GM19193 (cell line): ENCODE data around the gene HSPG2.

ENCODE experiments used
- POLR2A ChIP-seq: IDR thresholded peaks from 4 replicates; pipeline ENCODE4 v1.6.1; 2011; ENCODE audit not compliant: insufficient read depth, insufficient read length; ENCODE audit errors: extremely low read depth

The HSPG2 gene

GRCh38 chr1:21839337-21840037, 97.6 kb downstream of the HSPG2 start:
- no peak for TF ChIP-seq POLR2A

- TF ChIP-seq POLR2A, result no peak
Measured at GRCh38 chr1:21838359-21839157, 98.6 kb downstream of the HSPG2 start.

DNA sequence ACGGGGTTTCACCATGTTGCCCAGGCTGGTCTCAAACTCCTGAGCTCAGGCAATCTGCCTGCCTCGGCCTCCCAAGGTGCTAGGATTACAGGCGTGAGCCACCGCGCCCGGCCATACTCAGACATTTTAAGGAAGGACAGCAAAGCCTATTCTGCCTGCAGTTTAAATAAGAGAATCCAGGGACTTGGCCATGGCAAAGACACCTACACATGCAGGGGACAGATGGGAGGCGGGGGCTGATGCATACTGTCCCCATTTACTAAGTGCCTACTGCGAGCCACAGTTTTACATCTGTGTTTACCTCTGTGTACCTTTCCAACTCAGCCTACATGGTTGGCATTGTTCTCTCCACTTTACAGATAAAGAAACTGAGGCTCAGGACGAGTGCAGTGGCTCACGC, 99.6 kb downstream of the HSPG2 start:
- TF ChIP-seq POLR2A, result no peak

DNA sequence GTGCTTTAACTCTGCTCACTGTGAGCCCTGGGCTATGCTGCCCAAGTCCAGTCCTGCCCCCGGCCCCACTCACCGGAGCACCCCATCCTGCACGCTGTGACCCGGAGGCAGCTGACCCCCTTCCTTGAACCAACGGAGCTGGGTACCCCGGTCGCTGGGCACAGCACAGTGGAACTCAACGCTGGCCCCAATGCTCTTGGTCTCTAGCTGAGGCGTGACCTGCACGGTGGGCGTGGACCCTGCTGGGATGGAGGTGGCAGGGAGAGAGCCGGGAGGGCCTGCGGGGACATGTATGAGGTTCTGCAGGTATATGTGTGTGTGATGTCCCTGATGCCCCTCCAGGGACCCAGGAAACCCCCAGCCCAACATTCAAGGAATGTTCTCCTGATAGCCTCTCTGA, 100.4 kb downstream of the HSPG2 start:
- TF ChIP-seq POLR2A, result no peak

DNA sequence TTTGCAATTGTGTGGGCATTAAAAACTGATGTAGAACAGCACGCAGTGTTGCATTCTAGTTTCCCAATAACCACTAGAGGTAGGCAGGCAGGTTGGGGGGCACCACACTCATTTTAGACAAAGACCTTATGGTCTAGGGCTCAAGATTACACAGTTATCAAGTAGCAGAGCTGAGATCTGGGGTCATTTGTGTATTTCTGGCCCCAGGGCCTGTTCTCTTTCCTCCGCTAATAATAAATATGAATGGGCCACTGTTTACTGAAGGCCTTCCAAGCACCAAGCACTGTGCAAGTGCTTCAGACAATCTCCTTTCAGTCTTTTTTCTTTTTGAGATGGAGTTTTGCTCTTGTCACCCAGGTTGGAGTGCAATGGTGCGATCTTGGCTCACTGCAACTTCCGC, 101.1 kb downstream of the HSPG2 start:
- TF ChIP-seq POLR2A, result no peak

- TF ChIP-seq POLR2A, result no peak
Measured at GRCh38 chr1:21834666-21835065, 102.4 kb downstream of the HSPG2 start.

GRCh38 chr1:21834094-21834493, 103.0 kb downstream of the HSPG2 start:
- TF ChIP-seq POLR2A, result no peak

DNA sequence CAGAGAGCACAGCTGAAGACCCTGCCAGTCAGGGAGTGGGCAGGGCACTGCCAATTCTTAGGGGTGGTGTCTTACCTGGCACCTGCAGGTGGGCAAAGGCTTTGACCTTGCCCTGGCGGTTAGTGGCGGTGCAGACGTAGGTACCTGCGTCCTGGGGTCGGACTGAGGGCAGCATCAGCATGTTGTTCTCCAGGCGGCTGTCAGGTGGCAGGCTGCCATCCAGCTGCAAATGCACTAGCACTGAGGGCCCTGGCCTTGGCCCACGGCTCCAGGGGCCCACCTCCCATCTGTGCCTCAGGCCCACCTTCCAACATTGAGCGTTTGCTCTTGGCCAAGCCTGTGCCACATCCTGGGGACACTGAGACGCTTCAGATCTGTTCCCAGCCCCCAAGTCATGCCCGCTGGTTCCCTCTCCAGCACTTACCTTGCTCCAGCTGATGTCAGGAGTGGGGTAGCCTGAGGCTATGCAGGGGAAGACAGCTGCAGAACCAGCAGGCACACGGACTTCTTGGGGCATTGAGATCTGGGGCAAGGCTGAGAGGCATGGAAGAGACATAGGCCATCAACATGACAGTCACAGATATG, 103.6 kb downstream of the HSPG2 start:
- TF ChIP-seq POLR2A, result no peak

GRCh38 chr1:21831454-21831970, 105.6 kb downstream of the HSPG2 start:
- TF ChIP-seq POLR2A, result no peak

DNA sequence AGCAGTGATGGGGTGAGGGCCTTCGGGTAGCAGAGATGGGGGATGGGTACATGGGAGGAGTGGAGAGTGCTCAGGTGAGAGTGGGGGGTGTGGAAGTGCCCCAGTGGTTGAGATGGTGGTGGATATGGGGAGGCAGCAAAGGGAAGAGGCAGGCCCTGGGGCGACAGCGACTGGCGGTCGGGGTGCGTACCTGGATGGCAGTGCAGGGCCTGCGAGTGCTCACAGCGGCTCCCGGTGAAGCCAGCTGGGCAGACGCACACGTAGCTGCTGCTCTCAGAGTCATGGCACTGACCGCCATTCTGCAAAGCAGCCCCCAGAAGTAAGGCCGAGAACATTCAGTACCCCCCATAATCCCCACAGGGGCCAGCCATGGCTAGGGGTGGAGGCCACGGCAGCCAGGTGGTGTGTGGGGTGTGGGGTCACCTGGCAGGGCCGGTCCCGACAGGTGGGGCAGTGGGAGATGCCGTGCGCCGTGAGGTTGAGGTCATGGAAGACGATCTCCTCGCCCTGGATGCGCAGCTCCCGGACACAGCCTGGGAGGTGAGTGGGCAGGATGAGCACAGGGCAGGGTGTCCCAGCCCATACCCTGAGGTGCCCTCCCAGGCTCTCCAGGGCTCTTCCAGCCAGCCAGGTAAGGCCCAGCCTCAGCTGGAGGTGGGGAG, 106.2 kb downstream of the HSPG2 start:
- TF ChIP-seq POLR2A, result no peak

- TF ChIP-seq POLR2A, result no peak
Measured at GRCh38 chr1:21829294-21829693, 107.8 kb downstream of the HSPG2 start.

GRCh38 chr1:21828506-21829210, 108.5 kb downstream of the HSPG2 start:
- no peak for TF ChIP-seq POLR2A

DNA sequence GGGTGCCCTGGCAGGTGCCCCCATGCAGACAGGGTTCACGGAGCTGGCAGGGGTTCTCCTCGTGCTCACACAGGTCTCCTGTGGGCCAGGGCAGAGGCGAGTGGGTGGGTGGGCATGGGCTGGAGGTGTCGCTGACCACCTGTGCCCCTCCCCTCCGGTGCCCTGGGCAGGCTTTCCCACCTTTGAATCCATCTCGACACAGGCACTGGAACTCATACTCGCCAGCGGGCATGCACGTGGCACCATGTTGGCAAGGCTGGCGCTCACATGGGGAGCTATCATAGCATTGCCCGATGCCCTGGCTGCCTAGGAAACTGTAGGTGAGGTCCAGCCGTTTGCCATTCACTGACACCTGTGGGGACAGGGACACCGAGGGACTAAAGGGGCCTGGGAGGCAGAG, 109.0 kb downstream of the HSPG2 start:
- TF ChIP-seq POLR2A, result no peak

GRCh38 chr1:21827141-21827679, 109.9 kb downstream of the HSPG2 start:
- TF ChIP-seq POLR2A, result no peak
